Medulla oblongata (tissue), 1 donor: ENCODE measurements around the gene HFM1.

Source experiments
- DNase-seq: peaks from one replicate; pipeline ENCODE4 v3.0.0-alpha.2; 2015; ENCODE audit errors: extremely low spot score

HFM1 gene

DNA sequence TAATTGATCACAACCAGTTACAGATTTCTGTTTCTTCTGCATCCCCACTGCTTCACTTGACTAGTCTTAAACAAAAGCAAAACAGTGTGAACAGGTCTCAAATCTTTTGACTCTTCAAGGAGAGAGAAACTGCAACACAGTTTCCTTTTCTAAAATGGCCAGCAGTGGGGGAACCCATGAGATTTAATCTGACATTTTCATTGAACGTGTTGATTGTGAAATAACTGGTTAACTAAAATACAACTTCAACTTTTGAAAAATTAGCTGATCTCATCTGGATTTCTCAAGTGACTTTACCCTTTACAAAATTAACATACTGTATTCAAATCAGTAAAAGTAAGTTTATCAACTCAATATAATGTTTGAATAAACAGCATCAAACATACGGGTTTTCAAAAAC lies 143.0 kb downstream of the HFM1 start:
- no peak for DNase-seq

DNA sequence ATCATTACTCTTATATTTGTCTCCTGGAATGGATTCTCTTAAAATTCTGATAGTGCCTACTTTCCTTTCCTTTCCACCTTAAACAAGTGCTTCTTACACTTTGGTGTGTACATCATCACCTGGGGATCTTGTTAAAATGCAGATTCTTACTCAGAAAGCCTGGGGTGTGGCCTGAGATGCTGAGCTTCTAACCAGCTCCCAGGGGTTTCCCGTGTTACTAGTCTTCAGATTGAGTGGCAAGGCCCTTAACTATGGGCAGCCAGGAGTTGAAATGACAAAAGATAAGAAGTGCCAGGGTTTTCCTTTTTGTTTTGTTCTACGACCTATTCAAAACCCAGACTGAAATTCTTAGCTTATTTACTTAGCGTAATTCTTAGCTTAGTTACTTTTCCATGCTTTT lies 159.2 kb downstream of the HFM1 start:
- no peak for DNase-seq

DNA sequence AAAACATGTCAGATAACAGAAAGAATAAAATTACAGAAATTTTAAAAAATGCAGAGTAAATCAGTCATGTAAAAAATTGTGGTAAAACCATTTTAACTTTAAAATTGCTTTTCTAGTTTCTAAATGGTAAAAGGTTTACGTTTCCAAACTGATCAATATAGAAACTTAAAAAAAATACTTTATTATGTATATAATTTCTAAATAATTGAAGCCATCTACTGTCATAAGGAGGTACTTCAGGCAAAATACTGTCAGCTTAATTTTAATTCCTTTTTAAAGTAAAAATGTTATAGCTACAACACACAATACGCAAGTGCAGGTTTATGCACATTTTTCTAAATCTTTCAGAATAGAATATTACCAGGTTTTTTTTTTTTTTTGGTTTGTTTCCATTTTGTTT lies 159.9 kb downstream of the HFM1 start:
- DNase-seq, result no peak

DNA sequence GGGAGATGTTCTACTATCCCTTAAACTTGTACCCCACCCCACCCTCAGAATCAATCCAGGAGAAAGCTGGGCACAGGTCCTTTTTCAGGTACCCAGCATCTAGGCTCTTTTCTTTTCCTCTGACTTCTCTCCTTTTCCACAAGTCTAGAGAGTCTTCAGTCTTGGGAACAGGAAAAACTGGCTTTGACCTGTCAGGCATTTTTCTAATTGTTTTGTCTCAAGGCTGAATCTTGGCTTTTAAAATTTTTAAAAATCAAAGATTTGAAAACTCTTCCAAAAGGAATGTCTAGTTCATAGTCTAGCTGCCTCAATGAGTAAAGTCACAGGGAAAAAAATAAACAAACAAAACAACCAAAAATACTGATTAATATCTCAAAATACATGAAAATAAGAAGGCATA lies 161.5 kb downstream of the HFM1 start:
- no peak for DNase-seq

DNA sequence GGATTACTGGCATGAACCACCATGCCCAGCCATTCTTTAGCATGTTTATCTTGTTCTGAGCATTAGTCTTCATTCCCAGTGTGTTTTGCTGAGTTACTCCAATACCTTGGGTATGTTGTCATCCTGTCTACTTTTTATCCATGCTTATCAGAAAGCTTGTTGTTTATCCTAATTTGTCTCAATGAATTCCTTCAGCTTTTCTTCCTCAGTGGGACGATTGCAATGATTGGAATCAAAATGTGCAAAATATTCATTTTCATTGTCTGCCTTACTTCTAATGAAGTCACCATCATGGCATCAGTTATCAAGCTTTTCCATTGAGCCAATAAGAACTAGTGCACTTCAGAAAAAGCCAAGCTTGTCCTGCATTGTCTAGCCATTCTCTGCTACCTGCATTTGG lies 170.5 kb downstream of the HFM1 start:
- DNase-seq, result no peak

DNA sequence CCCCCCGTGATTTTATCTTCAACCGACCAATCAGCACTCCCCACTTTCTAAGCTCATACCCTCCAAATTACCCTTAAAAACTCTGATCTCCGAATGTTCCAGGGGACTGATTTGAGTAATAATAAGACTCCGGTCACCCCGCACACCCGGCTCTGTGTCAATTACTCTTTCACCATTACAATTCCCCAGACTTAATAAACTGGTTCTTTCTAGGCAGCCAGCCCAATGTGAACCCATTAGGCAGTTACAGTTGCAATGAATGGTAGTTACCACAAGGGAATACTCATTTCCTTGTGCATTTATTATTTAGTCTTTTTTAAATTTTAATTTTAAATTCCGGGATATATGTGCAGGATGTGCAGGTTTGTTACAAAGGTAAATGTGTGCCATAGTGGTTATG lies 177.9 kb downstream of the HFM1 start:
- DNase-seq, result no peak

DNA sequence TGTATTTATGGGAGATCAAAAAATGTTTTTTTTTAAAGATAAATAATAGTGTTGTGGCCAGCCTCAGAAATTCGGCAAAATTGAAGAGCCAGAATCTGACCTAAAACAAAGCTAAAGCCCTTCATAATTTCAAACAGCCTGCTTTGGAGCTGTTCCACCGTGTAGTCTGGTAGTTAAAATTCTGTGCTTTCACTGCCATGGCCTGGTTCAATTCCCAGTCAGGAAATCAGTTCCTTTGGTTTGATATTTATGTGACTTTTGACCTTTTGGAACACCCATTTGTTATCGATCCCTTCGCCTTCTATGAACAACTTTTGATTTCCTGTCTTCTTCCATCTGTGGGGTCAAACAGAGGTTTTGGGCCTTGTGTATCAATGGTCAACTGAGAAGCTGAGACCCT lies 179.8 kb downstream of the HFM1 start:
- no peak for DNase-seq

DNA sequence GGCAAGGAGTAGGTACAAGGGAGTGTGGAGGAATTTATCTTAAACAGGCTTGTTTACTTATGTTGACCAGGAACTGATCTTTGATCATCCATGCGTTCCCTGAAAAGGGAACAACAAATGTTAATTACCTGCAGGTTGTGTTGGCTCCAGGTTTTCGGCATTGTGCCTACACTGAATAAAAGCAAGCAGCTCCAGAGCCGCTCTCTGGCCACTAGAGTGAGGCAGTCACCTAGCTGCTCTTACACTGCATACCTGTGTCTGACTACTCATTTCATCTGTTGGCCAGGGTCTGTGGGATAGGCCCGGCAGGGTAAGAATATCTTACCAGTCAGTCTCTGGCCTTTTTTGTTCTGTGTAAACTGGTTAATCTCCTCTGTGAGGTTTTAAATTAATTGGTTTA lies 183.6 kb downstream of the HFM1 start:
- no peak for DNase-seq

DNA sequence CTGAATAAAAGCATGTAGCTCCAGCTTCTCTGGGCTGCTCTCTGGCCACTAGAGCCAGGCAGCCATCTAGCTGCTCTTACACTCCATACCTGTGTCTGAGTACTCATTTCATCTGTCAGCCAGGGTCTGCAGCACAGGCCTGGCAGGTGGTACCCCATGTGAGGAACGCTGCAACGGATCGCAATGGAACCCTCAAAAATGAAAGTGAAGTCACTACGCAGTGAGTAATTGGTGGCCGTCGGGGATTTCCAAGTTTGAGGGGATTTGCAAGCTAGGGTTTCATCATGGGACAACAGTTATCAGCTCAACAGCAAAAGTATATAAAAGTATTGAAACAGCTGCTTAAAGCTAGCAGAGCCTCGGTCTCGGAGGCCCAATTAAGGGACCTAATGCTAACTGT lies 186.7 kb downstream of the HFM1 start:
- DNase-seq, result no peak
